Measurements from ENCODE around the gene PLXDC1.
"Not testable (repeated sequence)": the region's sequence is repeated elsewhere in the genome, so short reads cannot be mapped to it uniquely, and the experiment has no call there.

The PLXDC1 gene

DNA sequence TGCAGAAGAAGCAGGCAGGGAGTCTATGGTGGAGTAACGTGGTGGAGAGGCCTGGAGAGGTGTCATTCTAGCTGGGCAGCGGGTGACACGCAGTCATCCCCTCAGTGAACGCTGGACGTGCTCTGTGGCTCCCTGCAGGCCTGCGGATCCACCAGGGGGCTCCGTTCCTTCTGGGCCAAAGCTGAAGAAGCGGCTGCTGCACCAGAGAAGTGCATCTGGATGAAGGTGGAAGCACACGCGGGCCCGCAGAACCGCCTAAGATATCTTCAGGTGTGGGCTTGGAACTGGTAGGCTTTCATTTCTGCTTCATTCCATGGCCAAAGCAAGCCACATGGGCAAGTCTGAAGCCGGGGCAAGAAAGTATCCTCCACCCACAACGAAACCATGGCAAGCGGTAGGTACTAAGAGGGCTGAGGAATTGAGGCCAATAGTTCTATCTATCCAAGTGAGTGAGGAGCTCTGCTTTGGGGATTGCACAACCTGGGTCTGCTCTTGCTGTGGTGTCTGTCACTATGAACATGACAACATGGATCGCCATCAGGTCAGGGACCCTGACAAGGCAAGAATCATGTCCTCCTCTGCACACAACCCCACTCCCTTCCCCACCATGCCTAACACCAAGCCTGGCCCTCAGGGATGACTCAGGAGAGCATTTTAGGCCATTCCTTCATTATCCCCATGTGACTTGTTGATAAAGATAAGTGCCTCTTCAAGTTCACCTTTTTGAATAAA lies 105.3 kb downstream of the PLXDC1 start:
- peaks cover 2% of the 10 kb centered on the region for H3K27me3 ChIP-seq (ENCODE audit: insufficient read depth, poor library complexity, severe bottlenecking)
- no peak for DNase-seq (ENCODE audit: low read depth in 1 of 2, low spot score in 1 of 2)
- no peak overlapping the region for H3K27ac ChIP-seq (replicated peaks)
- TF ChIP-seq POLR2AphosphoS5 (IDR thresholded peaks at IDR 0.05; ENCODE audit: low read depth) (no peak), SPI1 (IDR thresholded peaks at IDR 0.05; ENCODE audit: borderline replicate concordance, low read depth) (no peak), GABPA (IDR thresholded peaks at IDR 0.05; ENCODE audit: low read depth) (no peak)
- TF ChIP-seq, protein P1, sequence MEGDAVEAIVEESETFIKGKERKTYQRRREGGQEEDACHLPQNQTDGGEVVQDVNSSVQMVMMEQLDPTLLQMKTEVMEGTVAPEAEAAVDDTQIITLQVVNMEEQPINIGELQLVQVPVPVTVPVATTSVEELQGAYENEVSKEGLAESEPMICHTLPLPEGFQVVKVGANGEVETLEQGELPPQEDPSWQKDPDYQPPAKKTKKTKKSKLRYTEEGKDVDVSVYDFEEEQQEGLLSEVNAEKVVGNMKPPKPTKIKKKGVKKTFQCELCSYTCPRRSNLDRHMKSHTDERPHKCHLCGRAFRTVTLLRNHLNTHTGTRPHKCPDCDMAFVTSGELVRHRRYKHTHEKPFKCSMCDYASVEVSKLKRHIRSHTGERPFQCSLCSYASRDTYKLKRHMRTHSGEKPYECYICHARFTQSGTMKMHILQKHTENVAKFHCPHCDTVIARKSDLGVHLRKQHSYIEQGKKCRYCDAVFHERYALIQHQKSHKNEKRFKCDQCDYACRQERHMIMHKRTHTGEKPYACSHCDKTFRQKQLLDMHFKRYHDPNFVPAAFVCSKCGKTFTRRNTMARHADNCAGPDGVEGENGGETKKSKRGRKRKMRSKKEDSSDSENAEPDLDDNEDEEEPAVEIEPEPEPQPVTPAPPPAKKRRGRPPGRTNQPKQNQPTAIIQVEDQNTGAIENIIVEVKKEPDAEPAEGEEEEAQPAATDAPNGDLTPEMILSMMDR (IDR thresholded peaks at IDR 0.05; ENCODE audit: insufficient read depth, low read length) = no peak
- TF ChIP-seq, protein P2, sequence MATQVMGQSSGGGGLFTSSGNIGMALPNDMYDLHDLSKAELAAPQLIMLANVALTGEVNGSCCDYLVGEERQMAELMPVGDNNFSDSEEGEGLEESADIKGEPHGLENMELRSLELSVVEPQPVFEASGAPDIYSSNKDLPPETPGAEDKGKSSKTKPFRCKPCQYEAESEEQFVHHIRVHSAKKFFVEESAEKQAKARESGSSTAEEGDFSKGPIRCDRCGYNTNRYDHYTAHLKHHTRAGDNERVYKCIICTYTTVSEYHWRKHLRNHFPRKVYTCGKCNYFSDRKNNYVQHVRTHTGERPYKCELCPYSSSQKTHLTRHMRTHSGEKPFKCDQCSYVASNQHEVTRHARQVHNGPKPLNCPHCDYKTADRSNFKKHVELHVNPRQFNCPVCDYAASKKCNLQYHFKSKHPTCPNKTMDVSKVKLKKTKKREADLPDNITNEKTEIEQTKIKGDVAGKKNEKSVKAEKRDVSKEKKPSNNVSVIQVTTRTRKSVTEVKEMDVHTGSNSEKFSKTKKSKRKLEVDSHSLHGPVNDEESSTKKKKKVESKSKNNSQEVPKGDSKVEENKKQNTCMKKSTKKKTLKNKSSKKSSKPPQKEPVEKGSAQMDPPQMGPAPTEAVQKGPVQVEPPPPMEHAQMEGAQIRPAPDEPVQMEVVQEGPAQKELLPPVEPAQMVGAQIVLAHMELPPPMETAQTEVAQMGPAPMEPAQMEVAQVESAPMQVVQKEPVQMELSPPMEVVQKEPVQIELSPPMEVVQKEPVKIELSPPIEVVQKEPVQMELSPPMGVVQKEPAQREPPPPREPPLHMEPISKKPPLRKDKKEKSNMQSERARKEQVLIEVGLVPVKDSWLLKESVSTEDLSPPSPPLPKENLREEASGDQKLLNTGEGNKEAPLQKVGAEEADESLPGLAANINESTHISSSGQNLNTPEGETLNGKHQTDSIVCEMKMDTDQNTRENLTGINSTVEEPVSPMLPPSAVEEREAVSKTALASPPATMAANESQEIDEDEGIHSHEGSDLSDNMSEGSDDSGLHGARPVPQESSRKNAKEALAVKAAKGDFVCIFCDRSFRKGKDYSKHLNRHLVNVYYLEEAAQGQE (IDR thresholded peaks at IDR 0.05; ENCODE audit: insufficient replicate concordance, low read depth) = no peak
- H3K4me3 ChIP-seq (replicated peaks; ENCODE audit: insufficient read depth, low read length) = no peak overlapping the region

DNA sequence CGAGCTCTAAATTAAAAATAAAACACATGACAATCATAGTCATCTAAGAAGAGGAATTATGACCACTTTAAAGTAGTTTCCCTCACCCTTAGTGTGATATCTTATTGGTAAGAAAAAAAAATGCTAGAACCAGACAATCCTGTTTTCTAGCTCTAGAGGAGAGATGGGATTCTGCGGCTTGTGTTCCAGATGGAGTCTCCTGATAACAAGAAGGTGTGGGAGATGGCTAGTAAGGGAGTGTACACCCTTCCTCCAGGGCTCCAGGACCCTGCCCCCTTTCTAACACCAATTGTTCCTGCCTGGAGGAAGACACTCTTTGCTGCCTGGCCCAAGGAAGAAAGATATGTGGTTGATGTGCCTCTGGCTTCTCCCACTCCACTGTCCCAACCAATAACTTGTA lies 115.4 kb downstream of the PLXDC1 start:
- DNase-seq (ENCODE audit: low read depth in 1 of 2, low spot score in 1 of 2) = no peak
- Histone ChIP-seq H3K27ac (replicated peaks) (no peak overlapping the region), H3K27me3 (ENCODE audit: insufficient read depth, poor library complexity, severe bottlenecking) (no peaks in the 10 kb centered on the region), H3K4me3 (replicated peaks; ENCODE audit: insufficient read depth, low read length) (no peak overlapping the region)
- TF ChIP-seq, protein P2 (IDR thresholded peaks at IDR 0.05; ENCODE audit: insufficient replicate concordance, low read depth) = no peak
- TF ChIP-seq, protein P1 (IDR thresholded peaks at IDR 0.05; ENCODE audit: insufficient read depth, low read length) = no peak
- TF ChIP-seq GABPA (IDR thresholded peaks at IDR 0.05; ENCODE audit: low read depth) = no peak
- no peak for TF ChIP-seq SPI1 (IDR thresholded peaks at IDR 0.05; ENCODE audit: borderline replicate concordance, low read depth)
- no peak for TF ChIP-seq POLR2AphosphoS5 (IDR thresholded peaks at IDR 0.05; ENCODE audit: low read depth)

DNA sequence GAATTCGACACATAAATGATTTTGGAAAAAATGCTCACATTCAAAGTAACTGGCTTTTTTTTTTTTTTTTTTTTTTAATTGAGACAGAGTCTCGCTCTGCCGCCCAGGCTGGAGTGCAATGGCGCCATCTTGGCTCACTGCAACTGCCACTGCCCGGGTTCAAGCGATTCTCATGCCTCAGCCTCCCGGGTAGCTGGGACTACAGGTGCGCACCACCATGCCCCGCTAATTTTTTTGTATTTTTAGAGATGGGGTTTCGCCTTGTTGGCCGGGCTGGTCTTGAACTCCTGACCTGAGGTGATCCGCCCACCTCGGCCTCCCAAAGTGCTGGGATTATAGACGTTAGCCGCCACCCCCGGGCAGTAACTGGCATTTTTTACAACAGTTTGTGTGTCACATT lies 115.9 kb downstream of the PLXDC1 start:
- H3K4me3 ChIP-seq (replicated peaks; ENCODE audit: insufficient read depth, low read length); H3K27me3 ChIP-seq (ENCODE audit: insufficient read depth, poor library complexity, severe bottlenecking); DNase-seq (ENCODE audit: low read depth in 1 of 2, low spot score in 1 of 2); H3K27ac ChIP-seq (replicated peaks): not testable (repeated sequence)

DNA sequence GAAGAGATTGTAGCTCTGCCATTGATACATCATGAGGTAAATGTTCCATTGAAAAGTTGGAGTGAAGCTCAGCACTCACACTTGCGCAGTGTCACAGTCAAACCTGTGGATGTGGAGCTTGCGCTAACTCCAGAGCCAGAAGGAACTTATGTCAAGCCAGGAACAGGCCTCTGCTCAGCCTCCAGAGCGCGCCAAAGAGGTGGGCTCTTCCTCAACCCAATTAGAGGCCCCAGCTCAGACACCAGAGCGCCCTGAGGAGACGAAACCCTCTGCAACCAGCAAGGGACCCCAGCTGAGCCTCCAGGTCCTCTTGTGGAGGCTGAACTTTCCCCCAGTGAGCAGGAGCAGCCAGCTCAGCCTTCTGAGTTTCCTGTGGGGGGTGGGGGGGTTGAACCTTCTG lies 122.7 kb downstream of the PLXDC1 start:
- DNase-seq (ENCODE audit: low read depth in 1 of 2, low spot score in 1 of 2) = no peak
- H3K27me3 ChIP-seq (ENCODE audit: insufficient read depth, poor library complexity, severe bottlenecking) = peaks cover 16% of the 10 kb centered on the region
- TF ChIP-seq, protein P1 (IDR thresholded peaks at IDR 0.05; ENCODE audit: insufficient read depth, low read length) = no peak
- TF ChIP-seq POLR2AphosphoS5 (IDR thresholded peaks at IDR 0.05; ENCODE audit: low read depth) (no peak), SPI1 (IDR thresholded peaks at IDR 0.05; ENCODE audit: borderline replicate concordance, low read depth) (no peak)
- no peak overlapping the region for H3K4me3 ChIP-seq (replicated peaks; ENCODE audit: insufficient read depth, low read length)
- no peak overlapping the region for H3K27ac ChIP-seq (replicated peaks)
